Trophoblast cell (in vitro differentiated cells and primary cell): ENCODE results near the gene BCAS4.

ENCODE experiments used
- DNase-seq, 2 donors: peaks; one replicate each; pipeline ENCODE4 v3.0.0-alpha.2; 2016
- H2AFZ ChIP-seq: 2 replicates; pipeline ENCODE4 v1.6.1; 2013; ENCODE audit warnings: low read length, moderate library complexity, mild to moderate bottlenecking; ENCODE audit not compliant: insufficient read depth, poor library complexity
- H2AK5ac ChIP-seq: 2 replicates; pipeline ENCODE4 v1.6.1; 2013; ENCODE audit warnings: mild to moderate bottlenecking, low read length
- H2BK120ac ChIP-seq: 2 replicates; pipeline ENCODE4 v1.6.1; 2013; ENCODE audit warnings: low read length, mild to moderate bottlenecking, moderate library complexity; ENCODE audit not compliant: insufficient read depth, poor library complexity
- H2BK12ac ChIP-seq: 2 replicates; pipeline ENCODE4 v1.6.1; 2013; ENCODE audit warnings: mild to moderate bottlenecking, low read length, moderate library complexity
- H2BK5ac ChIP-seq: 2 replicates; pipeline ENCODE4 v1.6.1; 2013; ENCODE audit warnings: low read length, low read depth, moderate library complexity, mild to moderate bottlenecking; ENCODE audit not compliant: poor library complexity
- H3K14ac ChIP-seq: 2 replicates; pipeline ENCODE4 v1.6.1; 2013; ENCODE audit warnings: mild to moderate bottlenecking, low read length
- H3K18ac ChIP-seq: 2 replicates; pipeline ENCODE4 v1.6.1; 2013; ENCODE audit warnings: mild to moderate bottlenecking, low read length
- H3K23ac ChIP-seq: 2 replicates; pipeline ENCODE4 v1.6.1; 2013; ENCODE audit warnings: low read length
- H3K27ac ChIP-seq: 2 replicates; pipeline ENCODE4 v1.5.1; 2013; ENCODE audit warnings: low read depth, mild to moderate bottlenecking, inconsistent platforms, low read length, moderate library complexity
- H3K27me3 ChIP-seq: 2 replicates; pipeline ENCODE4 v1.6.1; 2013; ENCODE audit warnings: inconsistent platforms, mild to moderate bottlenecking, low read length, moderate library complexity; ENCODE audit not compliant: insufficient read depth
- H3K36me3 ChIP-seq, 2 experiments: 1 replicate in 1 of 2; 2 replicates in 1 of 2; pipeline ENCODE4 v1.6.1; 2013; ENCODE audit warnings: low read length in 2 of 2, mild to moderate bottlenecking in 2 of 2, moderate library complexity in 1 of 2; ENCODE audit not compliant: insufficient read depth in 2 of 2, control insufficient read depth in 1 of 2
- H3K4ac ChIP-seq: 2 replicates; pipeline ENCODE4 v1.6.1; 2013; ENCODE audit warnings: low read depth, mild to moderate bottlenecking, low read length, moderate library complexity
- H3K4me1 ChIP-seq, 2 experiments: 1 replicate in 1 of 2; 2 replicates in 1 of 2; pipeline ENCODE4 v1.6.1; 2013; ENCODE audit warnings: low read length in 2 of 2, mild to moderate bottlenecking in 2 of 2, moderate library complexity in 1 of 2; ENCODE audit not compliant: insufficient read depth in 2 of 2, control insufficient read depth in 1 of 2
- H3K4me2 ChIP-seq: 2 replicates; pipeline ENCODE4 v1.6.1; 2013; ENCODE audit warnings: inconsistent platforms, mild to moderate bottlenecking, low read length, moderate library complexity
- H3K4me3 ChIP-seq: 2 replicates; pipeline ENCODE4 v1.5.1; 2013; ENCODE audit warnings: mild to moderate bottlenecking, low read depth, low read length, inconsistent platforms
- H3K79me1 ChIP-seq: one replicate; pipeline ENCODE4 v1.6.1; 2013; ENCODE audit warnings: low read length
- H3K79me2 ChIP-seq: 2 replicates; pipeline ENCODE4 v1.6.1; 2013; ENCODE audit warnings: low read length, mild to moderate bottlenecking; ENCODE audit not compliant: control insufficient read depth, insufficient read depth, poor library complexity
- H3K9ac ChIP-seq: 2 replicates; pipeline ENCODE4 v1.6.1; 2013; ENCODE audit warnings: mild to moderate bottlenecking, low read length
- H3K9me3 ChIP-seq: 2 replicates; pipeline ENCODE4 v1.6.1; 2013; ENCODE audit warnings: low read depth, mild to moderate bottlenecking, control low read depth, inconsistent platforms, low read length; ENCODE audit not compliant: insufficient read depth
- H4K12ac ChIP-seq: 2 replicates; pipeline ENCODE4 v1.6.1; 2013; ENCODE audit warnings: low read depth, mild to moderate bottlenecking, low read length, moderate library complexity
- H4K8ac ChIP-seq: 2 replicates; pipeline ENCODE4 v1.6.1; 2013; ENCODE audit warnings: low read depth, mild to moderate bottlenecking, low read length, moderate library complexity
- H4K91ac ChIP-seq: one replicate; pipeline ENCODE4 v1.6.1; 2013; ENCODE audit warnings: low read depth, mild to moderate bottlenecking, low read length, moderate library complexity
- WGBS: extraction: QIAGEN DNeasy Blood & Tissue Kit; methylation state at CpG from one replicate; pipeline ENCODE4 v1.1.7; 2013; ENCODE audit warnings: missing lambda C conversion rate; ENCODE audit not compliant: insufficient read length, insufficient coverage; ENCODE audit errors: extremely low coverage; 5-methylcytosine and 5-hydroxymethylcytosine counted together

BCAS4 gene

GRCh38 chr20:50861012-50861411, 66.2 kb downstream of the BCAS4 start:
- Histone ChIP-seq H3K18ac (no peak overlapping the region), H3K4me3 (no peak overlapping the region), H3K27me3 (no peaks in the 10 kb centered on the region), H3K23ac (no peak overlapping the region), H2AFZ (no peak overlapping the region), H4K12ac (no peak overlapping the region), H3K79me1 (no peaks in the 10 kb centered on the region), H3K4me1 (peaks cover 0 to 3% of the 10 kb centered on the region in 2 experiments), H2BK12ac (no peak overlapping the region), H3K4me2 (no peak overlapping the region), H3K4ac (no peak overlapping the region), H3K14ac (no peak overlapping the region), H3K79me2 (no peaks in the 10 kb centered on the region), H3K9me3 (no peaks in the 10 kb centered on the region), H4K8ac (no peak overlapping the region), H4K91ac (no peak overlapping the region), H2BK5ac (no peak overlapping the region), H3K36me3 (no peaks in the 10 kb centered on the region), H2BK120ac (no peak overlapping the region), H3K9ac (no peak overlapping the region), H2AK5ac (no peak overlapping the region), H3K27ac (no peak overlapping the region)
- DNase-seq = no peak
- no CpG with 5 or more reads among the region's 12 CpGs for WGBS

DNA sequence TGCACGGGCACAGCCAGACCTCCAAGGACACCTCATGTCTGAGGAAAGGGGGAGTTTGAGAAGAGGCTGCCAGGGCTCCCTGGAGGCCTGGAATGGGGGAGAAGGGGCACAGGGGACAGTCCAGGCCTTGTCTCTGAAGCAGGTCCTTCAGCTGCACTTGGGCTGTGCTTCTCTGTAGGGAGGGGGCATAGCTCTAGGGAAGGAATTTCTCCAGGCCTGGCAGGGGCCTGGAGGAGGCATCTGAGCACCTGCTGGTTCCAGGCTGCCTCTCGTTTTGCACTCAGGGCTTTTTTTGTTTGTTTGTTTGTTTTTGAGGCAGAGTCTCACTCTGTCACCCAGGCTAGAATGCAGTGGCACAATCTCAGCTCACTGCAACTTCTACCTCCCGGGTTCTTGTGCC, 67.7 kb downstream of the BCAS4 start:
- no peak overlapping the region for H2BK120ac ChIP-seq
- H3K23ac ChIP-seq = no peak overlapping the region
- WGBS = no CpG with 5 or more reads among the region's 3 CpGs
- H3K4me1 ChIP-seq = no peaks in the 10 kb centered on the region
- no peak overlapping the region for H3K4me2 ChIP-seq
- no peak overlapping the region for H4K8ac ChIP-seq
- no peak overlapping the region for H2AK5ac ChIP-seq
- H2BK5ac ChIP-seq = no peak overlapping the region
- no peaks in the 10 kb centered on the region for H3K9me3 ChIP-seq
- H4K91ac ChIP-seq = no peak overlapping the region
- H3K27me3 ChIP-seq = no peaks in the 10 kb centered on the region
- no peaks in the 10 kb centered on the region for H3K36me3 ChIP-seq
- no peak overlapping the region for H3K27ac ChIP-seq
- no peak overlapping the region for H4K12ac ChIP-seq
- H3K18ac ChIP-seq = no peak overlapping the region
- H3K14ac ChIP-seq = no peak overlapping the region
- peak overlapping the region; percentile 28 for H3K9ac ChIP-seq
- no peaks in the 10 kb centered on the region for H3K79me2 ChIP-seq
- no peak overlapping the region for H2AFZ ChIP-seq
- no peaks in the 10 kb centered on the region for H3K79me1 ChIP-seq
- no peak overlapping the region for H3K4me3 ChIP-seq
- no peak overlapping the region for H3K4ac ChIP-seq
- DNase-seq = no peak
- no peak overlapping the region for H2BK12ac ChIP-seq

- Histone ChIP-seq H3K18ac (no peak overlapping the region), H2AK5ac (no peak overlapping the region), H4K12ac (no peak overlapping the region)
These were observed 70.3 kb downstream of the BCAS4 start for GRCh38 chr20:50865114-50865513.

GRCh38 chr20:50865591-50865990, 70.7 kb downstream of the BCAS4 start:
- no peak overlapping the region for H3K4me3 ChIP-seq
- no peaks in the 10 kb centered on the region for H3K36me3 ChIP-seq
- H3K4me2 ChIP-seq = no peak overlapping the region
- no peak overlapping the region for H2BK120ac ChIP-seq
- DNase-seq = no peak
- H4K8ac ChIP-seq = no peak overlapping the region
- H2AFZ ChIP-seq = no peak overlapping the region
- no peak overlapping the region for H4K12ac ChIP-seq
- no peak overlapping the region for H3K14ac ChIP-seq
- no peak overlapping the region for H3K4ac ChIP-seq
- no peaks in the 10 kb centered on the region for H3K27me3 ChIP-seq
- no CpG with 5 or more reads among the region's 7 CpGs for WGBS
- peaks cover 7 to 12% of the 10 kb centered on the region in 2 experiments for H3K4me1 ChIP-seq
- H2AK5ac ChIP-seq = no peak overlapping the region
- H3K23ac ChIP-seq = no peak overlapping the region
- H3K27ac ChIP-seq = no peak overlapping the region
- no peak overlapping the region for H2BK5ac ChIP-seq
- H3K79me1 ChIP-seq = peaks cover 6% of the 10 kb centered on the region
- no peak overlapping the region for H4K91ac ChIP-seq
- H3K79me2 ChIP-seq = peaks cover 2% of the 10 kb centered on the region
- no peak overlapping the region for H3K18ac ChIP-seq
- no peak overlapping the region for H2BK12ac ChIP-seq
- no peaks in the 10 kb centered on the region for H3K9me3 ChIP-seq
- no peak overlapping the region for H3K9ac ChIP-seq

More at GRCh38 chr20:50865114-50865513, 70.3 kb downstream of the BCAS4 start:
- no peak for DNase-seq
- no peak overlapping the region for H4K8ac ChIP-seq
- H2AFZ ChIP-seq = no peak overlapping the region
- H3K9me3 ChIP-seq = no peaks in the 10 kb centered on the region
- no peak overlapping the region for H3K4me2 ChIP-seq
- H3K14ac ChIP-seq = no peak overlapping the region
- H3K36me3 ChIP-seq = no peaks in the 10 kb centered on the region
- no peak overlapping the region for H3K4ac ChIP-seq
- peaks cover 3 to 8% of the 10 kb centered on the region in 2 experiments for H3K4me1 ChIP-seq
- H4K91ac ChIP-seq = no peak overlapping the region
- no peak overlapping the region for H3K27ac ChIP-seq
- no peaks in the 10 kb centered on the region for H3K27me3 ChIP-seq
- H3K4me3 ChIP-seq = no peak overlapping the region
- WGBS = no CpG with 5 or more reads among the region's 6 CpGs
- H2BK12ac ChIP-seq = no peak overlapping the region
- H3K23ac ChIP-seq = no peak overlapping the region
- H2BK120ac ChIP-seq = no peak overlapping the region
- no peak overlapping the region for H3K9ac ChIP-seq
- H2BK5ac ChIP-seq = no peak overlapping the region
- H3K79me1 ChIP-seq = peaks cover under 1% of the 10 kb centered on the region
- peaks cover 2% of the 10 kb centered on the region for H3K79me2 ChIP-seq
